T-cell (primary cell): ENCODE results near the gene C9orf40. TPM values are rescaled to one million over a fixed set of nuclear protein-coding genes. Genes with fewer than 3 reads are reported as not detected.

Experiments
- ATAC-seq, 4 experiments: fragments of 200-7000 bp in 3 of 4; fragments of 150-1000 bp in 1 of 4; cut with Tn5 transposase; replicated peaks in 1 of 4; 1 replicate in 3 of 4; 2 replicates in 1 of 4; pipeline ENCODE4 v1.10.0; 2021; ENCODE audit warnings: moderate library complexity in 3 of 4, mild to moderate bottlenecking in 2 of 4, moderate number of reproducible peaks in 1 of 4
- CTCF ChIA-PET, 2 donors: fragments of 300-600 bp; sonication (Branson Sonifier 250); formaldehyde crosslinking; loops; one replicate each; lab custom pipeline; 2022; ENCODE audit warnings: antibody characterized with exemption in 2 of 2; lab: Charles Lee
- POLR2A ChIA-PET, 2 donors: fragments of 300-600 bp; sonication (Branson Sonifier 250); formaldehyde crosslinking; loops; one replicate each; lab custom pipeline; 2022; ENCODE audit warnings: antibody characterized with exemption in 2 of 2; lab: Charles Lee
- DNase-seq, 35 experiments: peaks; one replicate each; pipeline versions ENCODE4 v3.0.0 to v3.0.0-alpha.2; 2013 to 2023
- H3K27ac ChIP-seq: one replicate; pipeline ENCODE4 v1.5.1; 2013; ENCODE audit warnings: low read length
- H3K27me3 ChIP-seq, 2 experiments: replicated peaks in 1 of 2; 1 replicate in 1 of 2; 2 replicates in 1 of 2; pipeline versions ENCODE4 v1.6.1 to v1.7.0; 2013; ENCODE audit warnings: low read length in 1 of 2, mixed read lengths in 1 of 2; ENCODE audit not compliant: control insufficient read depth in 2 of 2, insufficient read depth in 2 of 2; ENCODE audit errors: extremely low read depth in 1 of 2
- H3K36me3 ChIP-seq, 2 donors: 1 replicate in 1 of 2; 2 replicates in 1 of 2; pipeline versions ENCODE4 v1.6.1 to v1.7.0; 2013; ENCODE audit warnings: low read length in 1 of 2; ENCODE audit not compliant: control insufficient read depth in 2 of 2, insufficient read depth in 1 of 2; ENCODE audit errors: extremely low read depth in 1 of 2
- H3K4me1 ChIP-seq, 2 experiments: 1 replicate in 1 of 2; 2 replicates in 1 of 2; pipeline versions ENCODE4 v1.6.1 to v1.7.0; 2013; ENCODE audit warnings: low read length in 2 of 2, mixed read lengths in 1 of 2; ENCODE audit not compliant: insufficient read depth in 2 of 2, control insufficient read depth in 1 of 2; ENCODE audit errors: extremely low read depth in 1 of 2
- H3K4me3 ChIP-seq, 2 donors: 1 replicate in 1 of 2; 2 replicates in 1 of 2; pipeline versions ENCODE4 v1.5.1 to v1.7.0; 2013; ENCODE audit warnings: mild to moderate bottlenecking in 2 of 2, low read length in 1 of 2, moderate library complexity in 1 of 2; ENCODE audit not compliant: control insufficient read depth in 1 of 2; ENCODE audit errors: extremely low read depth in 1 of 2
- H3K9me3 ChIP-seq: 2 replicates; pipeline ENCODE4 v1.7.0; 2013
- H3K27ac Mint-ChIP-seq, 2 donors: one replicate each; pipeline ENCODE4 v1.8.0; 2020 to 2021; ENCODE audit warnings: mild to moderate bottlenecking in 2 of 2, mixed read lengths in 2 of 2
- H3K27me3 Mint-ChIP-seq, 2 donors: one replicate each; pipeline ENCODE4 v1.8.0; 2021 to 2022; ENCODE audit warnings: mixed read lengths in 2 of 2
- H3K36me3 Mint-ChIP-seq: one replicate; pipeline ENCODE4 v1.8.0; 2021; ENCODE audit warnings: mixed read lengths
- H3K4me1 Mint-ChIP-seq, 3 donors: one replicate each; pipeline ENCODE4 v1.8.0; 2020 to 2022; ENCODE audit warnings: mixed read lengths in 3 of 3, mild to moderate bottlenecking in 1 of 3
- H3K4me3 Mint-ChIP-seq, 3 donors: one replicate each; pipeline ENCODE4 v1.8.0; 2020 to 2022; ENCODE audit warnings: mild to moderate bottlenecking in 3 of 3, mixed read lengths in 3 of 3, moderate library complexity in 3 of 3
- H3K9me3 Mint-ChIP-seq, 3 donors: one replicate each; pipeline ENCODE4 v1.8.0; 2020 to 2022; ENCODE audit warnings: mixed read lengths in 3 of 3
- WGBS: methylation state at CpG from one replicate; pipeline ENCODE4 v1.1.5; 2013; ENCODE audit warnings: missing lambda C conversion rate; ENCODE audit not compliant: insufficient coverage; 5-methylcytosine and 5-hydroxymethylcytosine counted together
- total RNA-seq, 35 experiments: library from RNA in 6 of 35; stranded (reverse) in 6 of 35; fragments of 120-200 nt in 1 of 35; gene quantifications; one replicate each; pipeline versions ENCODE4 v1.2.1 to v1.2.4 and lab custom pipeline; 2013 to 2026

Gene C9orf40
- total RNA-seq, 5 donors from 2014 or later (not counting 1 experiment from before 2014, with no cell fraction given), result 2.1 to 6.9 (median 5.9) TPM

DNA sequence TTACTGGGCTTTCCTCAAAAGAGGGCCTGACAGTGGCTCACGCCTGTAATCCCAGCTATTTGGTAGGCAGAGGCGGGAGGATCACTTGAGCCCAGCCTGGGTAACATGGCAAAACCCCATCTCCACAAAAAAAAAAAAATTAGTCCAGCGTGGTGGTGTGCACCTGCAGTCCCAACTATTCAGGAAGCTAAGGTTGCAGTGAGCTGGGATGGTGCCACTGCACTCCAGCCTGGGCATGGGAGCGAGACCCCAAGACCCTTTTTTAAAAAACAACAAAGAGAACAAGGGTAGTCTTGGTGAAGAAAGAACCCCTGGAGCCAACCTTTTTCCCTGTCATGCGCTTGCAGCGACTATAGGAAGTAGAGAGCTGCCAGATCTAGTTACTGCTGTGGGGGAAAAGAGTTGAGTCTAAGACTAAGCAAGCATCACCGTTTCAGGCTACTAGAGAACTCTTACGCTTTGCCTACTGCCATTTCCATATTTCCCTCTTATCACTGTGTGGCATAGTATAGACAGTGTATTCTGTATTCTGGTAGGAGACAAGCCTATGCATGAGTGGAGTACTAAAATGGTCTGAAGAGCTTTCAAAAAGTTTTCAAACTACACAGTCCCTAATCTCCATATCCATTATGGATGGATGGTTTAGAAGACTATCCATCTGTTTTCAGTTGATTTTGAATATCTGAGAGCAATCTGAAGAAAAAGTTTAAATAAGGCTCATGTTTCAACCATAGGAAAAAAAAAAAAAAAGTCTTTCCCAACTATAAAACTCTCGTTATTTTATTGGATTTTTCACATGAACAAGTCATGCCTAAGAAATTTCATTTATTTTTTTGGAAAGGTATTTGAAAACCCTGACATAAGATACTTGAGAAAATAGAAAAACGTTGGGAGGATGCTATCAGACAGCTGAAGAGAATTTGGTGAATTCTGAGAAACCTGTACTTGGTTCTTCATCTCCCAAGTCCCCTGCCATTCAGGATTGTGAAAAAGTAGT is 2.6 kb downstream of the C9orf40 start:
- Histone ChIP-seq H3K27ac (no peak overlapping the region), H3K27me3 (no peaks in the 10 kb centered on the region), H3K9me3 (no peaks in the 10 kb centered on the region), H3K4me1 (peaks cover 0 to 12% of the 10 kb centered on the region in 2 experiments), H3K36me3 (no peaks in the 10 kb centered on the region), H3K4me3 (no peak overlapping the region)
- no CpG with 5 or more reads among the region's 10 CpGs for WGBS
- DNase-seq, result no peak
- Mint-ChIP-seq H3K4me1 (peaks cover 16 to 26% (median 17%) of the 10 kb centered on the region in 3 donors), H3K9me3 (no peaks in the 10 kb centered on the region), H3K27ac (no peak overlapping the region), H3K27me3 (no peaks in the 10 kb centered on the region), H3K36me3 (peaks cover 4% of the 10 kb centered on the region), H3K4me3 (peak overlapping the region in 1 of 3 donors; percentile 7)
- ATAC-seq, result no peak
- ChIA-PET POLR2A (interaction anchor here in 1 of 2 donors (0.6 kb wide), 1 partner anchor 74 kb away, joined by 4 read pairs; no protein-coding TSS in a partner anchor), CTCF (interaction anchor here (0.7 to 3.0 kb wide), 5 partner anchors 76 to 1441 kb away, joined by 5 to 20 read pairs (median 7); partner anchors contain the start of genes CARNMT1 (in 1 of the 2), NMRK1 (in 1 of the 2) and OSTF1 (in 1 of the 2))

DNA sequence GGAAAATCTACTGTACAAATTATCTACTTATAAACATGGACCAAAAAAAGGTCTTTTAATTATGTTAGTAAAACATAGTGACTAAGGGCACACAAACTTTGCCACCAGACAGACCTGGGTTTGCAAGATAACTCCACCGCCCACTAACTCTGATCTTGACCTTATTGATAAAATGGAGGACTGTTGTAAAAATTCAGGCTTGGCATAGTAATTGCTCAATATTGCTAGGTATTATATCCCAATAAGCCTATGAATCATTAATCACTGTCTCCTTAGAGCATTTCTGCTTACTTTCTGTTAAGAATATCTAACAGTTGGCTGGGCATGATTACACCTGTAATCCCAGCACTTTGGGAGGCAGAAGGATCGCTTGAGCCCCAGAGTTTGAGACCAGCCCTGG is 3.8 kb downstream of the C9orf40 start:
- H3K4me3 ChIP-seq, result no peak overlapping the region
- Mint-ChIP-seq H3K27me3 (no peaks in the 10 kb centered on the region), H3K4me3 (no peak overlapping the region), H3K9me3 (no peaks in the 10 kb centered on the region), H3K4me1 (peaks cover 16 to 27% (median 17%) of the 10 kb centered on the region in 3 donors), H3K27ac (peak overlapping the region in 1 of 2 donors; percentile 22), H3K36me3 (peaks cover 4% of the 10 kb centered on the region)
- DNase-seq, result no peak
- no peaks in the 10 kb centered on the region for H3K36me3 ChIP-seq
- ChIA-PET CTCF (no interaction called here), POLR2A (no interaction called here)
- no peaks in the 10 kb centered on the region for H3K9me3 ChIP-seq
- H3K27me3 ChIP-seq, result no peaks in the 10 kb centered on the region
- peaks cover 0 to 12% of the 10 kb centered on the region in 2 experiments for H3K4me1 ChIP-seq
- no peak overlapping the region for H3K27ac ChIP-seq
- ATAC-seq, result no peak
- 100% methylated on average over 1 of the region's 2 CpGs for WGBS

DNA sequence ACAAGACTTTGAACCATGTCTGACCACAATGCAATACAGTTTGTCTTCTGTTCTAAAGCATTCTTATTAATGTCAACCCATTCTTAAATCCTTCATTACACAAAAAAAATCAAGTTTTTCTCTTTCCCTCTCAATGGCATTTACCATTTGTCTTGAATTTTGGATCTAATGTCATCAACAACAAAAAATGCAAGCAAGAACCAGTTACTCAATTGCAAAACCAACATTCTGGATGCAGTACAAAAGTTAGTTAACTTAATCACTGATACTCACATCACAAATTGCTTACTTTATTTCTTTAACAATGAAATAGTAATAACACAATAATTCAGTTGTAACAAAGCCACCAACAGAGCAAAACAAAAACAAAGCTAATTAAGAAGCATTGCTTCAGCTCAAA is 6.0 kb downstream of the C9orf40 start:
- Histone ChIP-seq H3K9me3 (no peaks in the 10 kb centered on the region), H3K27ac (no peak overlapping the region), H3K4me3 (no peak overlapping the region), H3K4me1 (peaks cover 0 to 8% of the 10 kb centered on the region in 2 experiments), H3K36me3 (no peaks in the 10 kb centered on the region), H3K27me3 (no peaks in the 10 kb centered on the region)
- no peak for ATAC-seq
- ChIA-PET CTCF (interaction anchor here in 1 of 2 donors (1.3 kb wide), 1 partner anchor 9 kb away, joined by 3 read pairs; no protein-coding TSS in a partner anchor), POLR2A (interaction anchor here in 1 of 2 donors (0.6 kb wide), 1 partner anchor 142 kb away, joined by 4 read pairs; the partner anchor contains the start of gene OSTF1)
- H3K4me3 Mint-ChIP-seq, result no peak overlapping the region
- no peak overlapping the region for H3K27ac Mint-ChIP-seq
- peaks cover 16 to 26% (median 16%) of the 10 kb centered on the region in 3 donors for H3K4me1 Mint-ChIP-seq
- DNase-seq, result no peak
- H3K27me3 Mint-ChIP-seq, result no peaks in the 10 kb centered on the region
- no peaks in the 10 kb centered on the region for H3K9me3 Mint-ChIP-seq
- peaks cover 4% of the 10 kb centered on the region for H3K36me3 Mint-ChIP-seq

DNA sequence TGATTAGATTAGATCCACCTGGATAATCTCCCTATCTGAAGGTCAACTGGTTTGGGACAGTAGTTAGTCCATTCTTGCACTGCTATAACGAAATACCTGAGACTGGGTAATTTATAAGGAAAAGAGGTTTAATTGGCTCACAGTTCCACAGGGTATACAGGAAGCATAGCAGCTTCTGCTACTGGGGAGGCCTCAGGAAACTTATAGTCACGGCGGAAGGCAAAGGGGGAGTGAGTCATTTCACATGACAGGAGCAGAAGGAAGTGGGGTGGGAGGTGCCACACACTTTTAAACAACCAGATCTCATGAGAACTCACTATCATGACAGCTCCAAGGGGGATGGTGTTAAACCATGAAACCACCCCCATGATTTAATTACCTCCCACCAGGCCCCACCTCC is 9.9 kb downstream of the C9orf40 start:
- Mint-ChIP-seq H3K4me3 (no peak overlapping the region), H3K4me1 (peaks cover 7 to 12% (median 10%) of the 10 kb centered on the region in 3 donors), H3K9me3 (no peaks in the 10 kb centered on the region), H3K27ac (peak overlapping the region; percentile 3 to 23), H3K36me3 (peaks cover 1% of the 10 kb centered on the region), H3K27me3 (peaks cover 0 to 1% of the 10 kb centered on the region in 2 donors)
- Histone ChIP-seq H3K9me3 (no peaks in the 10 kb centered on the region), H3K36me3 (no peaks in the 10 kb centered on the region), H3K27ac (no peak overlapping the region), H3K4me1 (no peaks in the 10 kb centered on the region), H3K4me3 (no peak overlapping the region), H3K27me3 (no peaks in the 10 kb centered on the region)
- peak in 6 of 35 experiments; percentile 4 to 25 (median 14) for DNase-seq
- CTCF ChIA-PET, result interaction anchor here in 1 of 2 donors (0.7 kb wide), 1 partner anchor 83 kb away, joined by 3 read pairs; no protein-coding TSS in a partner anchor
- POLR2A ChIA-PET, result no interaction called here
- 100% methylated on average over 1 of the region's 3 CpGs for WGBS
- ATAC-seq, result peak; percentile 47 to 61 (median 54)

DNA sequence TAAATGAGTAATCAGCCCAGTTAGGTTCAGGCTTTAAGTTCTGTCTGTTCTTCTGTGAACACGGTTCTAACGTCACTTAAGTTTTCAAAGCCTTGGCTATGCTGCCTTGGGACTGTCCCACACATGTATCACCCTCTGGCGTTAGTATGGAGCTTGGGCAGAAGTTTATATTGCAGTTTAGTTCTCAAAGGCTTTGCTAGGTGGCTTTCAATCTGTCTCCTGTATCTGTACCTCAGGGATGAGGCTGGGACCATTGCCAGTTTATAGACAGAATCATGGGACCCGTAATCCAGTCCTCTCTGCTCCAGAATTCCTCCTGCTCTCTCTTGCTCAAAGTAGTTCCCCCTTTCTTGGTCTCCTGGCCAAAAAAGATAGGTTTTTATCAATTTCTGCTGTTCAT is 12.1 kb downstream of the C9orf40 start:
- no peaks in the 10 kb centered on the region for H3K27me3 ChIP-seq

DNA sequence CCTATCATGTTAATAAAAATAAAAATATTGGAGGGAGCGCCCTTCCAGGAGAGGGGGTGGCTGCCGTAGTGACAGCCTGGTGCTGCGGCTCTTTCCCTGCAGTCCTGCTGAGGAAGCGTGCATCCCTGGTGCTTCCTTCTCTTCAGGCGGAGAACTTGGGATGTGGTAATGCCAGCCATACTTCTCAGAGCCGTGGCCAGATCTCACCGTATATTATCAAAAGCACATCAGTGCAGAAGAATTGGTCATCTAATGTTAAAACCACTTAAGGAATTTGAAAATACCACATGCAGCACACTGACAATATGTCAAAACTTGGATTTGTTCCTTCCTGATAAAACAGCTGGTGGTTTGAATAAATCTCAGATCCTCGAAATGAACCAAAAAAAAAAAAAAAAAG is 17.7 kb downstream of the C9orf40 start:
- Mint-ChIP-seq H3K4me1 (no peaks in the 10 kb centered on the region), H3K36me3 (no peaks in the 10 kb centered on the region), H3K27me3 (peaks cover 4 to 14% of the 10 kb centered on the region in 2 donors), H3K27ac (no peak overlapping the region), H3K4me3 (no peak overlapping the region), H3K9me3 (peaks cover 4 to 10% (median 7%) of the 10 kb centered on the region in 3 donors)
- Histone ChIP-seq H3K4me1 (no peaks in the 10 kb centered on the region), H3K36me3 (no peaks in the 10 kb centered on the region), H3K27me3 (no peaks in the 10 kb centered on the region), H3K27ac (no peak overlapping the region), H3K4me3 (no peak overlapping the region), H3K9me3 (no peaks in the 10 kb centered on the region)
- ChIA-PET POLR2A (no interaction called here), CTCF (no interaction called here)
- WGBS, result 77% methylated on average over 8 of the region's 8 CpGs
- no peak for DNase-seq
- no peak for ATAC-seq

More for the DNA sequence above, 12.1 kb downstream of the C9orf40 start:
- Histone ChIP-seq H3K27ac (no peak overlapping the region), H3K36me3 (no peaks in the 10 kb centered on the region), H3K9me3 (no peaks in the 10 kb centered on the region), H3K4me3 (no peak overlapping the region), H3K4me1 (no peaks in the 10 kb centered on the region)
- Mint-ChIP-seq H3K36me3 (no peaks in the 10 kb centered on the region), H3K27ac (no peak overlapping the region), H3K27me3 (peaks cover 0 to 3% of the 10 kb centered on the region in 2 donors), H3K4me3 (no peak overlapping the region), H3K9me3 (no peaks in the 10 kb centered on the region), H3K4me1 (peaks cover 7 to 10% (median 10%) of the 10 kb centered on the region in 3 donors)
- POLR2A ChIA-PET, result interaction anchor here in 1 of 2 donors (0.6 kb wide), 1 partner anchor 164 kb away, joined by 3 read pairs; no protein-coding TSS in a partner anchor
- WGBS, result 71% methylated on average over 2 of the region's 4 CpGs
- CTCF ChIA-PET, result interaction anchor here in 1 of 2 donors (0.6 kb wide), 1 partner anchor 72 kb away, joined by 3 read pairs; no protein-coding TSS in a partner anchor
- DNase-seq (no peak), ATAC-seq (no peak)
